NCI-H2029 (cell line): ENCODE data around the gene UPP1.
A peak's percentile ranks its signal among the peaks of the same experiment; 100 is the strongest.
"Not testable (repeated sequence)": the region's sequence is repeated elsewhere in the genome, so short reads cannot be mapped to it uniquely, and the experiment has no call there.

Experiments
- DNase-seq: peaks from one replicate; lab custom pipeline; 2025; lab: John Stamatoyannopoulos, UW

Gene UPP1

DNA sequence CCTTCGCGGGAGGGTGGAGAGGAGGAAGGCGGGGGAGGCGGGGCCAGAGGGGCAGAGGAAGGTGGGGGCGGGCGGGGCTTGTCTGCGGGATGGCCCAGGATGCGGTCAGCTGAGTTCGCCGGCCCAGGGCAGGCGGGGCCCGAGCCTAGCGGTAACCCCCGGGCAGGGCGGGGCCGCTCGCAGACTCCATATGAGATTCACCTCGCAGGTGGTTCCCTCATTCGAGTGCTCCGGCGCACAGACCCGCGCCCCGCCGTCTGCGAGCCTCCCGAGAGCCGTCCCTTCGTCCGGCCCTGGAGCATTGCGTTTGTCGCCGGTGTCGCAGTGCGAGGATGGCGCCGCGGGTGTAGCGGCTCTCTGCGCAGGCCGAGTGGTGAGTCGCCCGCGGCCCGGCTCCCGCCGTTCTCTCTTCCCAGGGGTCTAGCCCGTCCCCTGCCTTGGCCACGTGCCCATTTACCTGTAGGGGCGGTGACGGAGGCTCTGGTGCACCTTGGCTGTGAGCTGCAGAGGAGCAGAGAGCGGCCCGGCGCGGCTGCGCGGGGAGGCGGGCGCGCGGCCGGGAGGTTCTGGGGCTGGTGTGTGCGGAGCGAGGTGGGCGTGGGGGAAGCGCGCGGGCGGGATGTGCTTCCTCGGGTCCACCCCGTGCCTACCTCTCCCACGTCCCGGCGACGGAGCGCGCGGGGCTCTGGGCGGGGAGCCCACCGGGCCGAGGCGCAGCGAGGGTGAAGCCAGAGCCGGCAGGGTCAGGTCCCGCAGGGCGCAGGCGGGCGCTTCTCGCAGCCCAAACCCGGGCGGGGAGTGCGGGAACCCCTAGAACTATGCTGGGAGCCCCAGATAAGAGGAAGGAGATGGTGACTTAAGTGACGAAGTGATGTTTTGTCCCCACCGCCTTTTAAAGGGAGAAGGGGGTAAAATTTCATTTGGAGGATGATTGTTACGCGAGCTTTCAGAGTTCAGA is at the start of gene UPP1:
Gene UPP1, plus strand, starts transcription at position 220 of the 958 bp plus-strand sequence. CDS start 5,519 bp downstream, outside the sequence.
- DNase-seq = peak; percentile 79

DNA sequence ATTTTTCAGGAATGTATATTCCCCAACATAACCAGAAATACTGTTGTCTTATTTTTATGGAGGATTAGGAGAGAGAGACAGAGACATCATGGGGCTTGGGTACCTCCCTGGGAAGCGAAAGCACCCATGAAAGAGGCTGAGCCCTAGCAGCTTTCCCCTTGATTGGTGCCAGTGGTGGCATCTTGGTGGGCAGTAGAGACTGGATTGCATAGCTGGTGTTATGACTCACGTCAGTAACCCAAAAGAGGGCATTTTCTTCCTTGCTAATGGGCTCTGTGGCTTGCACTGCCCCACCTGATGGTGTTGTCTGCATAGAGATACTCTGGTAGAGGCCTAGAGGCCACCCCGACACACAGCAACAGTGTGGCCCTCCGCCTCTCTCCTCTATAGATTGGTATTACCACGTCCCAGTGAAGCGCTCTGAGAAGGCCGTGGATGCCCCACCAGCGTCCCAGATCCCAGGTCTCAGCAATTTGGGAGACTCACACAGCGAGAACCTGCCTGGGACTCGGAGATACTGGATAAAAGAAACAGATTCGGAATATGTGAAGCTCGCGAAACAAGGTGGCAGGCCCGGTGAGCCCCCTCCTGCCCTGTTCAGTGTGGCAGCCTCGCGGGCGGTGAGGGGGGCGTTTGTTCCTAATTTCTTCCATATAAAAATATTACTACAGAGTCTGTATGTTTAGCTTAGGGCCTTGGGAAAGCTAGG is 48.0 kb upstream of the UPP1 start:
- DNase-seq = no peak

DNA sequence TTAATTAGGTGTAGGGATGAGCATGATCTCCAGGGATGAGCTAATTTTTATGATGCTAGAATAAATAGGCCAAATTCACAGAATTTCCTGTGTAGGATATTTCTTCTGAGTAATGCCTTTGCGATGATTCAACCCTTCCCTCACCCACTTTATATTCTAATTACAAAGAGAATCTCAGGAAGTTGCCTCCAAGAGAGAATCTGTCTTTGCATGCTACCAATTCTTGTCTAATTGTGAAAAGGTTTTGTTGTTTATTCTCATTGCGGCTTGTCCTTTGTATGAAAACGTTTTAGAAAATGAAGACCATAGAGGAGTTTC is 47.5 kb upstream of the UPP1 start:
- no peak for DNase-seq

DNA sequence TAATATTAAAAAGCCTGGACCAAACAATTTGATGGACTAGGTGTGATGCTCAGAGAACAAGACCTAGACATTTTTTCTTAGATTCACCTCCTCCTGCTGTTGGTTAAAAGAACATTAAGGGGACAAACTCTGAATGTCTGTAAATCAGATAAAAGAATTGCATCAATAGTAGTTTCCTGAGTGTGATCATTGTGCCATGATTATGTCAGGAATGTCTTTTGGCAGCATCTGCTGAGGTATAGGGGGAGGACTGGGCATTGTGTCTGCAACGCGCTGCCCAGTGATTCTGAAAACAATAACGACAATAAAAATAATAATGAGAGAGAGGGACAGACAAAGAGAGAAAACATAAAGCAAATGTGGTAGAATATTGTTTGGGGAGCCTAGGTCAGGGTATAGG is 46.8 kb upstream of the UPP1 start:
- DNase-seq = no peak

DNA sequence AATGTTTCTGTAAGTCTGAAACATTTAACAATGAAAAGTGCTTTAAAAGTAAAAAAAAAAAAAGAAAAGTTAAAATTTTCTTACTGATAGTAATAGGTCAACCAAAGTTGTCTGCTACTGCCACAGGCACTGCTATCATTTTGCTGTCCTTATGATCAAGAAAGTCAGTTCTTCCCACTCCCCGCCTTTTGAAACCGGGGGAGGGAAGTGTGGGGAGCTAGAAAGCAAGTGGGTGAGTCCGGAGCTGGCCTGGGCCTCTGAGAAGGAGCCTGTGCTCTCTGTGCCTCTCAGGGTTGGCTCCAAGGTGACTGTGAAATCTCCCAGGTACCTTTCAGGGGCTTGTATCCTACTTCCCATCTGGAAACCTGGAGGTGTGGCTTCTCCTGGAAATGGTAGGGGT is 46.4 kb upstream of the UPP1 start:
- no peak for DNase-seq

DNA sequence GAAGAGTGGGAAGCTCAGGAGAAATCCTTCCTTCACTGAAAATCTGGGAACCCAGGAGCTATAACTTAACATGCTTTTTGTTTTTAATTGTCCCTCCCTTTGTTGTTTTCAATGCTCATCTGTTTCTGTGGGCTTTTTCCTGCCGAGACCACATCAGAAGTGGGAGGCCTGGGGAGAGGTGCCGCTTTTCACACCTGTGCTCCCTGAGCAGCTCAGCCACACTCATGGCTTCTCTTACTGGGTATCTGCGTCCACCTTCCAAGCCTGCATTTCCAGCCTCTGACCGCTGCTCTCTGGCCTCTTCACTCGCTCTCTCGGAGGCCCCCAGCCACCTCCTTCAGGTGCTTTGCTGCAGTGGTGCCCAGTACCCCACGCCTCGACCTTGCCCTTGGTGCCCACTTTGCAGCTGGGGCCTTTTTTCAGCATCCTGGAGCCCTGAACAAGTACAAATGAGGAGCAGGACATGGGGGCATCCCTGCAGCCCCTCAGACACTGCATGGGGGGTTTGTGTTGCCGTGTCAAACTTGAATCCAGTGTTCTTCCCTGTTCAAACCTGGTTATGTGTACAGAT is 43.8 kb upstream of the UPP1 start:
- no peak for DNase-seq

DNA sequence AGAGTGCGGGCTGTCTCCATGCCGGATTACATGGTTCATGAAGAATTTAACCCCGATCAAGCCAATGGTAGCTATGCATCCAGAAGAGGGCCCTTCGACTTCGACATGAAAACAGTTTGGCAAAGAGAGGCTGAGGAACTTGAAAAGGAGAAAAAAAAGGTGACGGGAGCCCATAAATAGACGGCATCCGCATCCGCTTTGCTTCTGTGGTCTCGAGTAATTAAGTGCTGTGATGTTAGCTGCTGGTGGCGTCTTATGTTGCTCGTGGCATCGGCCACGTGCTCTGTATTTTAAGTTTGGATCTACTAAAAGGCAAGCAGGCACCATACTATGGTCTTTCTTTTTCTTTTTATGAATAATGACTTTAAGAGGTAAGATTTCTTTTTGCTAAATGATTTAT is 42.6 kb upstream of the UPP1 start:
- DNase-seq = no peak

DNA sequence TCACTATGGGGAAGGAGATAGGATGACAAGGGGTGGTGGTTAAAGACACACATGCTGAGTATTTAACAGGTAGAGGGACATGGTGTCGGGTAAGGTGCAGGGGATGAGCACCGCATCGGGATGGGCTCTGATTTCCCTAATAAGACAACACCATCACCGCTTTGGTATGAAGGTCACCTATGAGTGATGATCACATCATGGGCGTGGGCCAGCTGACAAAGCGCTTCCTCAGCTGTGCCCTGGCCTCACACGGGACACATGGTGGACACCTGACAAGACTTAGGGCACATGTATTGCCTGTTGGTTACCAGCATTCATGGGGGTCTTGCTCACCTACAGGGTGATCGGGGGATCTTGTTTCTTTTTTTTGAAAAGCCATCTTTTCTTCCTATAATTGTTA is 41.0 kb upstream of the UPP1 start:
- DNase-seq = no peak

DNA sequence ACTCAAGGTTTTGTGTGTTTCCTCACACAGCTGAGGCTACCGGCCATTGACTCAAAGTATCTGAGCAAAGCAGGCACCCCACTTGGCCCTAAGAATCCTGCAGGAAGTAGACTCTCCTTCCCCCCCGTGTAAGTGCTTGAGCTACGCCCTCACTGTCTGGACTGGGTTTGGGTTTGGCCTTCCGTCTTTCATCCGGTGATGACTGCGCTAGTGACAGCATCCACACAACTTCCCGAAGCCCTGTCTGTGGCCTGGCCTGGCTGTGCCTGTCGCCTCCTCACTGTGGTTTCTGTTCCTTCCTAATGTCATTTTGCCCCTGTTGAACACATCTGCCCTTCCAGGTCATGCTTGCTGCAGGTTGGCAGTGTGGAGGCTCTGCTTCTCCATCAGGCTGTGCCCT is 39.2 kb upstream of the UPP1 start:
- DNase-seq = no peak

DNA sequence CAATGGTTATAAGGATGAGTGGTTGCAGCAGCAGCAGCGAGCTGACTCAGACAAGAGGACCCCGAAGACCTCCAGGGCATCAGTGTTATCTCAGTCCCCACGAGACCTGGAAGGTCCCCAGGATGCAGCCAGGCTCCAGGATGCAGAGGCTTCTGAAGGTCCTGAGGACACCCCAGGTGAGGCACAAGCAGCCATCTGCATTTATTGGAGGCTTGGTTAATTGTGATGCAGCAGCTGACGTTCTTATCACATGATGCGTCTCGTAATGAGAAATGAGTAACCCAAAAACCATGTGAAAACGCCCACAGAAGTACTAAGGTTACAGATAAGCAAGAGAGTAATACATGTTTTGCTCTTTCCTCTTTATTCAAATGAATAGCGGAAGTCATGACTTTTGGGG is 36.3 kb upstream of the UPP1 start:
- DNase-seq = no peak

DNA sequence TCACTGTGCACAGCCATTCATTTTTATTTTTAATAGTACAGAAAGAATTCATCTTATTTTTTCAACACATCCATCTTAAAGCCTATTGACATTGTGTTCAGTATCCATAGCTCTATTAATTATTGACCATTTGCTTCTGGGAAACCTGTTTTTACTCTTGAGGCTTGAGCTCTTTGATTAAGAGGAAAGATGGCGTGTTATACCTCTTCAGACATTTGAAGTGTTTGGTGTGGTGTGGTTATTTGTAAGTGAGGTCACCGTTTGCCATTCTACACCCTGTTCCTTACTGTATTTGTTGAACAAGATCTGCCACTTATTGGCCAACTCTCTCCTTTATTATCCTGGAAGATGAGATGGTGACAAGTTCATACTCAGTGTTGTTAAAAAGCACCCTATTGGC is 35.3 kb upstream of the UPP1 start:
- no peak for DNase-seq

DNA sequence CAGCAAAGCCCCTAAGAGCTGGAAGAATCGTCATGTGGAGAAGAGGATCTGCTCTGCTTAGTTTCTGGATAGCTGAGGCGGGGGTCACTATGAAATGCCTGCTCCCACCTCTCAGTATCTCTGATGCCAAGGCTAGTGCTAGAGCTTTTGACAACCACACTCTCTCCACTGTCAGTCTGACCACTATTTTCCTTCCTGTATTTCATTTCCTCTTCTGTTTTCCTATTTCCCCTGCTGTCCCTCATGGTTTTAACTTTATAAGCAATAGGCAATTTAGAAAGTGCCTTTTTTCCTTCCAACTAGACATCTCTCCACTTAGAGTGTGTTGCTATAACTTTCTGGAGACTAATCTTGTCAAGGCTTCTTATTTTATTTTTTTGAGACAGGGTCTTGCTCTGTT is 30.1 kb upstream of the UPP1 start:
- DNase-seq = no peak

DNA sequence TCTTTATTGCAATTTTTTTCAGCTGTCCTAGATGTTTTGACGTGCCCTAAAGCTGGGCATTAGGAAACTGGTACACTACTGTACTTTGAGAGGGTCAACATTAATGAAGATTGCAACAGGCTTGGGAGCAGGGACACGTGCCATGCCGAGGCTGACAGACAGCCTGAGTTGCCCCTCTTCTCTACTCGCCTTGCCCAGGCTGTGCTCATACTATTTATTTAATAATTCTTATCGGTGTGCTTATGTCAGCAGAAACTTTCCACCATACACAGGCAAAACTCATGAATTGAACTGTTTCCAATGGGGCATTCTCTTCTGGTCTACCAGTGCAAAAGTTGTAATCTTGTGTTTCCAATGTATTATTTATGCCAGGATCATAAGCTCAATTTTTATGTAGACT is 29.4 kb upstream of the UPP1 start:
- no peak for DNase-seq

DNA sequence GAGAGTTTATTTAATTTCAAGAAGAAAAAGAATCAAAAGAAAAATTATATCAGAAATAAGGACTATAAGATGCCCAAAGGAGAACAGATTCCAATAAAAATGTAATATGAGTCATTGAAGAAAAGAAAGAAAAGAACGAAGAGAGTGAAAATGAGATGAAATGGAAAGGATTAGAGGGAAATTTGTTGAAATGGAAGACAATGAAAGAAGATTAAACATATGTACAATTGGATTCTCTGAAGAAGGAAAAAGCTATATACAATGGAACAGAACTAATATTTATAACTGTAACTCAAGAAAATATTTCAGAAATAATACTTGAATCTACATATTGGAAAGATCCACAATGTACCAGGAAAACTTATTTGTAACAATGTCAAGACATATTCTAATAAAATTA is 25.1 kb upstream of the UPP1 start:
- no peak for DNase-seq

DNA sequence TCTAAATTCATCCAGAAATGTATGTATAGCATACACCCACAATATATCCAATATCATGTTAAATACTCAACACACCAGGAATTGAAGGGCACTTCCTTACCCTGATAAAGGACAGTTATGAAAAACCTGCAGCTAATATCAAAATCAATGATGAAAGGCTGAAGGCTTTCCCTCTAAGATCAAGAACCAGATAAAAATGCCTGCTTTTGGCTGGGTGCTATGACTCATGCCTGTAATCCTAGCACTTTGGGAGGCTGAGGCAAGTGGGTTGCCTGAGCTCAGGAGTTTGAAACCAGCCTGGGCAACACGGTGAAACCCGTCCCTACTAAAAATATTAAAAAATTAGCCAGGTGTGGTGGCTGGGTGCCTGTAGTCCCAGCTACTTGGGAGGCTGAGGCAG is 21.6 kb upstream of the UPP1 start:
- no peak for DNase-seq

DNA sequence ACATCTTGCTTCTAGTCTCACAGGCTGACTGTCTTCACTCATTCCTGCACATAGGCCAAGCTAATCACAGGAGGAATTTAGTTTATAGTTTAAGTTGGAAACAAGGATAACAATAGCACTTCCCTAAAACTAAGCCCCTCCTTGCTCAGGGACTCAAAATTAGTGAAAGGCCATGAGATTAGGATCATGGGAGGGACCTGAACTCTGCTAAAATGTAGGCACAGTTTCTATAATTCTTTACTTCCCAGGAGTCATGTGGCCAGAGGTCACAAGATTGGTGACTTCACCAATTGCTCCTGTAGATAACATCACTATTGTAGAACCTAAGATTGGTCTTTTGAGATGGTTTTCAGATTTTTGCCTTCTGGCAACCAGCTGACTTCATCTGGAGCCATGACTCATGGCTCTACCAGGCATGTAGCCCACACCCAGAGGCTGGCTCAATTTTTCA is 14.8 kb upstream of the UPP1 start:
- DNase-seq = no peak

DNA sequence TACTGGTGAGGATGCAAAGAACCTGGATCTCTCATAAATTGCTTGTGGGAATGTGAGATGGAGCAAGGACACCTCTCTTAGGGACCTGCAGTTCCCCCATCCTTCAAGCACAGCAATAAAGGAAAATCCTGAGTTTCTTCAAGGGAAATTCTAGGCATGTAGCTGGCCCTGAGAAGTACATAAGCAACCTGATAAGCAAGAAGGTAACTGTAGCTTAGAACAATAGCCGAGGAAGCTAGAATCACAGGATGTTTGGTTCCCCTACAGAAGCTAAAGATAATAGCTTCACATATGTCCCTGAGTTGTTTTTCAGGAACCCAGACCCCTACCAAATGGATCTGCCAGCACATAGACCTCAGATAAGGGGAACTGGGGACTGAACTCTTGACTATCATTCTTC is 11.6 kb upstream of the UPP1 start:
- DNase-seq = no peak

DNA sequence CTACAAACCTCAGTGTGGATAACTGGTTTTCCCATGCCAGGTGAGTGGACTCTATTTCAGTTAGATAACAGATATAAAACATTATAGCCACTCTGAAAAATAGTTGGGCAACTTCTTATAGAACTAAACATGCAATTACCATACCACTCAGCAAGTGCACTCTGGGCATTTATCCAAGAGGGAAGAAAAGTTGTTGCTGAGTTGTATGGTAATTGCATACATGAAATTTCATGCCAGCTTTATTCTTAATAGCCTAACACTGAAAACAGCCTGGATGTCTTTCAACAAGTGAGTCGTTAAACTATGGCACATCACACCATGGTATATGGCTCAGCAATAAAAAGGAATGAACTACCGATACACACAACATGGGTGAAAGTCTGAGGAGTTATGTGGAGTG is 10.6 kb upstream of the UPP1 start:
- no peak for DNase-seq

DNA sequence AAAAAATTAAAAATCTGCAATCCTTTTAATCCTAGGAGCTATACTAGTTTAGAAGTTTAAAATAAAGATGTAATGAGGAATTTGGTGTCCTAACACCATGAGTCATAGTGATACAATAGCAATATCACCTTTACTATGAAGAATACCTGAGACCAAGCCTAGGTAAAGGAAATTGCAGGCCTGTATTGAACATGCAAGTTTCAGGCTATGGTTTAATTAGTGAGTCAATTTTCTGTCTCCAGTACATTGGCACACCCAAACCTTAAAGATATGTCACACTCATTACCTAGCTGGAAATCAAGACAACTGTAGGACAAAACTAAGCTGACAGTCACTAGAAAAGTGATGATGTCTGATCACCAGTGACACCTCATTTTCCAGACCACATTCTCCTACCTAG is 6.7 kb upstream of the UPP1 start:
- not testable (repeated sequence) for DNase-seq

DNA sequence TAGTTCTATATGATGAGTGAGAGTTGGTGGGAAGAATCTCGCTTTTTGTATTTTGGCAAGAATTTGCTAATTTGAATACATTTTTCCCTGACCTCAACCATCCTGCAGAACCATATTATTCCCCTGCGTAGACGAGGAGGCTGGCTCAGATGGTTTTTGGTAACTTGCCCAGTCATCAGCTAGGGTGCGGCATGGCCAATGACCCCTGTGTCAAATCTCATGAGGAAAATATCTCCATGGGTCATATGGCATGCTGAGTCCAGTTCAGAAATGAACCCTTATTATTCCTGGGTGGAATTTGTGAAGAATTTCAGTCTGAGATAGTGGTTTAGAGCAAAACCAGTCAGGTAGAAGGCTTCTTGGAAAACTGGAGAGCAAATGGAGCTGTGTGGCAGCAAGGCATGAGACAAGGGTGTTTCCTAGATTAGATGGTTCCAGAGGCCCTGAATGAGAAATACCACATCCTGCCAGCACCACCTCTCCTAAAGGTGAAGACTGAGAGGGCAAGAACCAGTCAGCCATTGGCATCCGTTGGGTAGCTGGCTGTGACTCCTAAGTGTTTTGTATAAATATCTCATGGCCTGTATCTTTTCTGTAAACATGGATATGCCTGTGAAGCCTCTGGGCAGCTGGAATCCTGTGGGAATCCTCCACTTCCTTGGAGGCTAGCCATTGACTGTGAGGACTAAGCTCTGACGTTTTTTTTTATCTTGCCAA is 5.8 kb upstream of the UPP1 start:
- DNase-seq = no peak

DNA sequence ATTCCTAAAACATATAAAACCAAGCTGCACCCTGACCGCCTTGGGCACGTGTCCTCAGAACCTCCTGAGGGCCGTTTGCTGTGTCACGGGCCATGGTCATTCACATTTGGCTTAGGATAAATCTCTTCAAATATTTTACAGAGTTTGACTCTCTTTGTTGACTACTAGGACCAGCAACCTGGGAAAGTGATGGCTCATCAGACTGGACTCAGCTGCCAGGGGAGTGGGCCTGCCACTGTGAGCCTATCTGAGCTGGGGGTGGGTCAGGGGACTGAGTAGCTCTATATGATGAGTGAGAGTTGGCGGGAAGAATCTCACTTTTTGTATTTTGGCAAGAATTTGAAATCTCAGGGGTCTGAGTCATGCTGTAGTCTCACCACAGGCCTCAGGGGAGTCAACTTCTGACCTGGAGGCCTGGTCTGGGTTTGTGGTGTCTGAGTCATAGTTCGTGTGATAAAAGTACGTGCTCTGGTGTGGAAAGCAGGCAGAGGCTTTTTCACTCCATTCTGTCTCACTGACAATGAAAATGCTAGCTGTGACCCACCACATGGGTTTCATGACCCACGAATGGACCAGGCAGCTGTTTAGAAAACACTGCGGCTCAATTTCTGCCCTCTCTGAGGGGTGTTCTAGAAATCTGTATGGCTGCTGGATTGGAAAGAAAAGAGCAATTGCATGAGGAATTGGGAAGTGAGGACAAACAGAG is 4.2 kb upstream of the UPP1 start:
- DNase-seq = no peak

DNA sequence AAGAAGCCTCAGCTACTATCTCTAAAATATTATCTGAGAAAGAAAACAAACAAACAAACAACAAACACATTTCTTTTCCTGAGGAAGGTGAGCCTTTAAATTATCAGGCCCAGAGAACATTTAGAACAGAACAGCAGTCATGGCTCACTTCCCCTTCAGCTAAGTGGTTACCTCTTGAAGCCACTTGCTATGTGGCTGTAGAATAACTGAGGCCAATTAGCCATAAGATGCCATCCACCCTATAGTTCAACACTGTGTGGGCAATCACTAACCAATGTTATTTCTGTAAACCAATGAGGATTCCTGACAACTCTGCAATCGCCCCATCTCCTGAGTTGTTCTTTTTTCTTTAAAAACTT is 3.7 kb upstream of the UPP1 start:
- no peak for DNase-seq
